ENCODE data around the gene EFHD2.

- no peak for TF ChIP-seq CTCF (IDR thresholded peaks at IDR 0.05)
- TF ChIP-seq POLR2A (IDR thresholded peaks at IDR 0.05): no peak
- no peak for TF ChIP-seq EP300 (IDR thresholded peaks at IDR 0.05)
Observed at GRCh38 chr1:15433471-15433870, 23.8 kb downstream of the EFHD2 start.
